ENCODE data around the gene RAB22A.
"Not testable (repeated sequence)": the region's sequence is repeated elsewhere in the genome, so short reads cannot be mapped to it uniquely, and the experiment has no call there.

RAB22A gene

DNA sequence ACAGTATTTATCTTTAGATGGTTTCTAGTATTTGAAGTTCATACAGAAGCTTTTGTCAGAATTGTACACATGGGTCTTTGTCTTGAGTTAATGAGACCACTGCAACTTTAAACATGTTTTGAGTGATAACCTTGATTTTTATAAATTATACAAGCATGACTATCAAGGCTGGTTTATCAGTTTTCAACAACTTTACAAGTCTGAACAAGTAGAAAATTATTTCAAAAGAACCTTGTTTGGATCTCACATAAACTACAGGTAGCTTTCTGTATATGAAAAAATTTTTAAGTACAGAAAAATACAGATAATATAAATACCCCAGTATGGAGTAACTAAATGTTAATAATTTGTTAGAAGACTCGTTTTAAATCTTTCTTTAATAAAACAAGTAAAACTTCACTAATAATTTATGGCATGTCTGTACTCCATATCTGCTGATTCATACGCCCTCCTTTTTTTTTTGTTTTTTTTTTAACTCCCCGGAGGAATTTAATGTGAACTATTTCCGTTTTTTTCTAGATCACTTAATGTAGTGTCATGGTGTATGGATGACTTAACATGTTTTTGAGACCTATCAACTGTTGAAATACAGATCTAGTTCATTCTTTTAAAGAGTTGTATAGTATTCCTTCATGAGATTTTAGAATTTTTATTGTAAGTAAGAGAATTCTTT, 97.8 kb downstream of the RAB22A start:
- H3K4me1 ChIP-seq (ENCODE audit: low read length): peaks cover 26% of the 10 kb centered on the region
- H4K20me1 ChIP-seq (ENCODE audit: insufficient read depth, low read length): peaks cover 83% of the 10 kb centered on the region
- H2AFZ ChIP-seq (ENCODE audit: low read depth, low read length): no peak overlapping the region
- H3K27me3 ChIP-seq (ENCODE audit: low read depth, low read length): no peaks in the 10 kb centered on the region
- H3K4me2 ChIP-seq (ENCODE audit: low read length): no peak overlapping the region
- H3K9me3 ChIP-seq (ENCODE audit: insufficient read depth, low read length): no peaks in the 10 kb centered on the region
- no peak overlapping the region for H3K4me3 ChIP-seq (ENCODE audit: low read length)
- peaks cover 100% of the 10 kb centered on the region for H3K79me2 ChIP-seq (ENCODE audit: low read length)
- H3K27ac ChIP-seq (ENCODE audit: low read length): no peak overlapping the region
- TF ChIP-seq EZH2phosphoT487 (IDR thresholded peaks at IDR 0.05; ENCODE audit: low read depth): no peak
- TF ChIP-seq, protein P1, sequence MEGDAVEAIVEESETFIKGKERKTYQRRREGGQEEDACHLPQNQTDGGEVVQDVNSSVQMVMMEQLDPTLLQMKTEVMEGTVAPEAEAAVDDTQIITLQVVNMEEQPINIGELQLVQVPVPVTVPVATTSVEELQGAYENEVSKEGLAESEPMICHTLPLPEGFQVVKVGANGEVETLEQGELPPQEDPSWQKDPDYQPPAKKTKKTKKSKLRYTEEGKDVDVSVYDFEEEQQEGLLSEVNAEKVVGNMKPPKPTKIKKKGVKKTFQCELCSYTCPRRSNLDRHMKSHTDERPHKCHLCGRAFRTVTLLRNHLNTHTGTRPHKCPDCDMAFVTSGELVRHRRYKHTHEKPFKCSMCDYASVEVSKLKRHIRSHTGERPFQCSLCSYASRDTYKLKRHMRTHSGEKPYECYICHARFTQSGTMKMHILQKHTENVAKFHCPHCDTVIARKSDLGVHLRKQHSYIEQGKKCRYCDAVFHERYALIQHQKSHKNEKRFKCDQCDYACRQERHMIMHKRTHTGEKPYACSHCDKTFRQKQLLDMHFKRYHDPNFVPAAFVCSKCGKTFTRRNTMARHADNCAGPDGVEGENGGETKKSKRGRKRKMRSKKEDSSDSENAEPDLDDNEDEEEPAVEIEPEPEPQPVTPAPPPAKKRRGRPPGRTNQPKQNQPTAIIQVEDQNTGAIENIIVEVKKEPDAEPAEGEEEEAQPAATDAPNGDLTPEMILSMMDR (IDR thresholded peaks at IDR 0.05; ENCODE audit: low read depth, low read length): no peak
- peaks cover 10% of the 10 kb centered on the region for H3K36me3 ChIP-seq (replicated peaks; ENCODE audit: low read depth, low read length)
- no peak overlapping the region for H3K9ac ChIP-seq (ENCODE audit: low read length)

DNA sequence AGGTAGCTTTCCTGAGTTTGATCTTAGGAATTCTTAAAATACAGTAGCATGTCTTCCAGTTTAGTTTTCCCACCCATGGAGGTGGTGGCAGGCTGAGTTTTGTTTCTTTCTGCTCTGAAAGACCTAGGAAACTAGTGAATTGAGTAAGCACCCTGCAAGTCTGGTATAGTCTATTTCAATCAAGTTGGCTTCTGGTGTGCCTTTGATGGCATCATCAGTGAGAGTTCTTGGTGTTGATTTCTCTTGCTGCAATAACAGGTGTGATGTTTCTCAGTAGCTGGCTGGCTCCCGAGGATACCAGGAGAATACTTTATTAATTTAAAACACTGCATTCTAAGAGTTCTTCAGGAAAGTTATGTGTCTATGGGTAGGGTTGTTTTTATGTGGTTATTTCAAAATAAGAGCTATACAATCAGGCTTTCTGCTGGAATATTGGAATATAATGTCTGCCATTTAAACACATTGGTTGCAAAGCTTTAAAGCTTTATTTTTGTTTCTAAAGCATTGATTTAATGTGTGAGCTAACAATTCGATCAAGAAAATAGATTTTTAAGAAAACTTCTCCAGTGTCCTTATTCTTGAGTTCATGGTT, 98.5 kb downstream of the RAB22A start:
- peaks cover 19% of the 10 kb centered on the region for H3K4me1 ChIP-seq (ENCODE audit: low read length)
- peaks cover 76% of the 10 kb centered on the region for H4K20me1 ChIP-seq (ENCODE audit: insufficient read depth, low read length)
- no peak overlapping the region for H3K4me2 ChIP-seq (ENCODE audit: low read length)
- peaks cover 13% of the 10 kb centered on the region for H3K36me3 ChIP-seq (replicated peaks; ENCODE audit: low read depth, low read length)
- no peak overlapping the region for H3K9ac ChIP-seq (ENCODE audit: low read length)
- no peak overlapping the region for H3K27ac ChIP-seq (ENCODE audit: low read length)
- H3K79me2 ChIP-seq (ENCODE audit: low read length): peaks cover 97% of the 10 kb centered on the region
- H2AFZ ChIP-seq (ENCODE audit: low read depth, low read length): no peak overlapping the region
- TF ChIP-seq EZH2phosphoT487 (IDR thresholded peaks at IDR 0.05; ENCODE audit: low read depth): no peak
- TF ChIP-seq, protein P1 (IDR thresholded peaks at IDR 0.05; ENCODE audit: low read depth, low read length): no peak
- H3K4me3 ChIP-seq (ENCODE audit: low read length): no peak overlapping the region
- no peaks in the 10 kb centered on the region for H3K9me3 ChIP-seq (ENCODE audit: insufficient read depth, low read length)
- no peaks in the 10 kb centered on the region for H3K27me3 ChIP-seq (ENCODE audit: low read depth, low read length)

DNA sequence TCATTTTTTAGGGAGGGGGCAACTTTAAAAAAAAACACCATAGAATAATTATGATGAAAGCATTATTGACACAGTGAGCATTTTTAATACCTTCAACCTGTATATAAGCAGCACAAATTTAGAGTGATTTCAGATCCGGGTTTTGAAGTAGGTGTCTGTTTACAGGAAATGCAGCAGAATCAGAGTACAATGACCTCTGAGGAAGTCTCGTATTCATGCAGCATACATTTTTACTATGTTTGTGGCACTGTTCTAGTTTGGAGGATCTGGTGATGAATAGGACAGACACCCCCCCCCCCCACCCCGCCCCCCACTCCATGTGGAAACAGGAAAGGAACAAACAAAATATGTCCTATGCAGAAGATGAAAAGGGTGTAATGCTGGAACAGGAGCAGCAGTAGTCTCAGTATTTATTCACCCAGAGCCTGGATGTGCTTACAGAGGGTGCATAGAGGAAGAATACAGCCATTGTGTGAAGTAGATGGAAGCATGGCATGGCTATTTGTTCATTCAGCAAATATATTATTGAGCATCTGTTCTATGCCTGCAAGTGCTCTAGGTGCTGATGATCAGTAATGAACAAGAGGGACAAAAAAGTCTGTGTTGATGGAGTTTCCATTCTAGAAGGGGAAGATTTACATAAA, 99.2 kb downstream of the RAB22A start:
- Histone ChIP-seq H2AFZ (ENCODE audit: low read depth, low read length) (no peak overlapping the region), H3K9ac (ENCODE audit: low read length) (no peak overlapping the region), H3K4me2 (ENCODE audit: low read length) (no peak overlapping the region), H3K4me1 (ENCODE audit: low read length) (peaks cover 12% of the 10 kb centered on the region), H3K27me3 (ENCODE audit: low read depth, low read length) (no peaks in the 10 kb centered on the region), H3K36me3 (replicated peaks; ENCODE audit: low read depth, low read length) (peaks cover 13% of the 10 kb centered on the region), H3K9me3 (ENCODE audit: insufficient read depth, low read length) (no peaks in the 10 kb centered on the region), H4K20me1 (ENCODE audit: insufficient read depth, low read length) (peaks cover 70% of the 10 kb centered on the region), H3K4me3 (ENCODE audit: low read length) (no peak overlapping the region), H3K79me2 (ENCODE audit: low read length) (peaks cover 91% of the 10 kb centered on the region), H3K27ac (ENCODE audit: low read length) (no peak overlapping the region)
- TF ChIP-seq EZH2phosphoT487 (IDR thresholded peaks at IDR 0.05; ENCODE audit: low read depth): no peak
- TF ChIP-seq, protein P1 (IDR thresholded peaks at IDR 0.05; ENCODE audit: low read depth, low read length): no peak

DNA sequence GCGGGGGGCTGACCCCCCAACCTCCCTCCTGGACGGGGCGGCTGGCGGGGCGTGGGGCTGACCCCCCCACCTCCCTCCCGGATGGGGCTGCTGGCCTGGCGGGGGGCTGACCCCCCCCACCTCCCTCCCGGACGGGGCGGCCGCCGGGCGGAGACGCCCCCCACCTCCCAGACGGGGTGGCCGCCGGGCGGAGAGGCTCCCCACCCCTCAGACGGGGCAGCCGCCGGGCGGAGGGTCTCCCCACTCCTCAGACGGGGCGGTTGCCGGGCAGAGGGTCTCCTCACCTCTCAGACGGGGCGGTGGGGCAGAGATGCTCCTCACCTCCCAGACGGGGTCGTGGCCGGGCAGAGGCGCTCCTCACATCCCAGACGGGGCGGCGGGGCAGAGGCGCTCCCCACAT, 104.7 kb downstream of the RAB22A start:
- not testable (repeated sequence) for H3K9ac ChIP-seq (ENCODE audit: low read length); H3K4me1 ChIP-seq (ENCODE audit: low read length); H2AFZ ChIP-seq (ENCODE audit: low read depth, low read length); H3K27ac ChIP-seq (ENCODE audit: low read length); H3K9me3 ChIP-seq (ENCODE audit: insufficient read depth, low read length); H3K27me3 ChIP-seq (ENCODE audit: low read depth, low read length); H3K4me2 ChIP-seq (ENCODE audit: low read length); H3K4me3 ChIP-seq (ENCODE audit: low read length)
- Histone ChIP-seq H3K36me3 (replicated peaks; ENCODE audit: low read depth, low read length) (peaks cover 38% of the 10 kb centered on the region), H4K20me1 (ENCODE audit: insufficient read depth, low read length) (peaks cover 42% of the 10 kb centered on the region), H3K79me2 (ENCODE audit: low read length) (peaks cover 69% of the 10 kb centered on the region)

DNA sequence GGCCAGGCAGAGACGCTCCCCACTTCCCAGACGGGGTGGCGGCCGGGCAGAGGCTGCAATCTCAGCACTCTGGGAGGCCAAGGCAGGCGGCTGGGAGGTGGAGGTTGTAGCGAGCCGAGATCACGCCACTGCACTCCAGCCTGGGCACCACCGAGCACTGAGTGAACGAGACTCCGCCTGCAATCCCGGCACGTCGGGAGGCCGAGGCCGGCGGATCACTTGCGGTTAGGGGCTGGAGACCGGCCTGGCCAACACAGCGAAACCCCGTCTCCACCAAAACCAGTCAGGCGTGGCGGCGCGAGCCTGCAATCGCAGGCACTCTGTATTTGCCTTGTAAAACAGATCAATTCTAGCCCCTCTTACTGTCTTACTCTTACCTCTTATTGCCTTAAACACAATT, 105.3 kb downstream of the RAB22A start:
- peaks cover 37% of the 10 kb centered on the region for H4K20me1 ChIP-seq (ENCODE audit: insufficient read depth, low read length)
- H3K27ac ChIP-seq (ENCODE audit: low read length); H3K9me3 ChIP-seq (ENCODE audit: insufficient read depth, low read length); H3K4me3 ChIP-seq (ENCODE audit: low read length); H3K4me1 ChIP-seq (ENCODE audit: low read length); H3K9ac ChIP-seq (ENCODE audit: low read length); H3K27me3 ChIP-seq (ENCODE audit: low read depth, low read length); H2AFZ ChIP-seq (ENCODE audit: low read depth, low read length); H3K4me2 ChIP-seq (ENCODE audit: low read length): not testable (repeated sequence)
- H3K36me3 ChIP-seq (replicated peaks; ENCODE audit: low read depth, low read length): peaks cover 44% of the 10 kb centered on the region
- peaks cover 64% of the 10 kb centered on the region for H3K79me2 ChIP-seq (ENCODE audit: low read length)
